Panc1 (cell line): ENCODE results near the gene FKBP5. TPM values are rescaled to one million over a fixed set of nuclear protein-coding genes. Genes with fewer than 3 reads are reported as not detected.

Experiments used
- ATAC-seq: fragments of 200-7000 bp; cut with Tn5 transposase; 2 replicates; pipeline ENCODE4 v1.9.1; 2020; ENCODE audit warnings: mild to moderate bottlenecking, moderate library complexity
- BruUV-seq: library from RNA; stranded (reverse); fragments of 400-500 nt; replicated peaks from 2 replicates; lab custom pipeline; 2021; lab: Mats Ljungman, UMichigan
- CTCF ChIA-PET: fragments of 300-600 bp; sonication (Branson Sonifier 250); formaldehyde crosslinking; loops from one replicate; lab custom pipeline; 2022; ENCODE audit warnings: antibody characterized with exemption; lab: Charles Lee
- POLR2A ChIA-PET: fragments of 300-600 bp; sonication (Branson Sonifier 250); formaldehyde crosslinking; loops from one replicate; lab custom pipeline; 2022; ENCODE audit warnings: antibody characterized with exemption; lab: Charles Lee
- DNase-seq: peaks from one replicate; pipeline ENCODE4 v3.0.0-alpha.2; 2010; ENCODE audit warnings: low read depth, low spot score
- H3K27ac ChIP-seq: 2 replicates; pipeline ENCODE4 v1.5.1; 2011; ENCODE audit warnings: mild to moderate bottlenecking, low read length, inconsistent platforms
- H3K27me3 ChIP-seq: fragments of 200-500 bp; sonication (Bioruptor generic); 2 replicates; pipeline ENCODE4 v1.6.0; 2014; ENCODE audit warnings: low read length, inconsistent platforms; ENCODE audit not compliant: control insufficient read depth, insufficient read depth
- H3K36me3 ChIP-seq: fragments of 200-500 bp; sonication (Bioruptor generic); 2 replicates; pipeline ENCODE4 v1.5.1; 2014; ENCODE audit warnings: inconsistent platforms, mild to moderate bottlenecking, low read length, moderate library complexity; ENCODE audit not compliant: control insufficient read depth, insufficient read depth
- H3K4me1 ChIP-seq: 2 replicates; pipeline ENCODE4 v1.5.1; 2011; ENCODE audit warnings: inconsistent platforms, mild to moderate bottlenecking, low read length, moderate library complexity; ENCODE audit not compliant: control insufficient read depth, insufficient read depth
- H3K4me3 ChIP-seq, 2 experiments: 2 replicates each; pipeline ENCODE4 v1.5.1; 2011 to 2012; ENCODE audit warnings: low read depth in 2 of 2, low read length in 2 of 2, mild to moderate bottlenecking in 2 of 2, inconsistent platforms in 1 of 2, moderate library complexity in 1 of 2
- H3K9me3 ChIP-seq: fragments of 200-500 bp; sonication (Bioruptor generic); 2 replicates; pipeline ENCODE4 v1.5.1; 2014; ENCODE audit warnings: low read depth, mild to moderate bottlenecking, inconsistent platforms, low read length, moderate library complexity; ENCODE audit not compliant: control insufficient read depth, insufficient read depth
- CTCF ChIP-seq: fragments of 450-650 bp; IDR thresholded peaks from 2 replicates; pipeline ENCODE4 v1.5.1; 2017; ENCODE audit warnings: mild to moderate bottlenecking
- POLR2AphosphoS5 ChIP-seq: IDR thresholded peaks from 2 replicates; pipeline ENCODE4 v1.6.1; 2012; ENCODE audit warnings: mild to moderate bottlenecking, low read depth, low read length, moderate library complexity
- SIN3A ChIP-seq: IDR thresholded peaks from 2 replicates; pipeline ENCODE4 v1.6.1; 2012; ENCODE audit warnings: low read depth, mild to moderate bottlenecking, low read length, moderate library complexity, borderline replicate concordance; ENCODE audit not compliant: insufficient read depth
- TCF7L2 ChIP-seq: IDR thresholded peaks from 2 replicates; pipeline ENCODE4 v1.6.1; 2011; ENCODE audit warnings: mild to moderate bottlenecking, low read depth, low read length, inconsistent platforms
- in situ Hi-C: cut with HindIII; loops from 2 replicates; pipeline ENCODE4 v1.10.0; 2016; ENCODE audit warnings: low sequenced_read_pairs, low pct_unique_long_range_greater_than_20kb
- intact Hi-C: fragments of 100-400 bp; cut with micrococcal nuclease; formaldehyde crosslinking; loops from one replicate; pipeline ENCODE4 v1.10.0; 2022; ENCODE audit not compliant: unreplicated experiment
- total RNA-seq: library from RNA; stranded (reverse); gene quantifications from one replicate; pipeline ENCODE4 v1.2.1, GENCODE V29; 2021; ENCODE audit not compliant: unreplicated experiment
- TF ChIP-seq, protein P1 (sequence below), 2 experiments: IDR thresholded peaks; 2 replicates each; pipeline ENCODE4 v1.6.1; 2011 to 2012; ENCODE audit warnings: low read depth in 2 of 2, control low read depth in 1 of 2, low read length in 1 of 2, mild to moderate bottlenecking in 1 of 2, moderate library complexity in 1 of 2; ENCODE audit not compliant: insufficient read depth in 1 of 2

The FKBP5 gene
- total RNA-seq, 1 experiment from 2014 or later: 25.2 TPM

DNA sequence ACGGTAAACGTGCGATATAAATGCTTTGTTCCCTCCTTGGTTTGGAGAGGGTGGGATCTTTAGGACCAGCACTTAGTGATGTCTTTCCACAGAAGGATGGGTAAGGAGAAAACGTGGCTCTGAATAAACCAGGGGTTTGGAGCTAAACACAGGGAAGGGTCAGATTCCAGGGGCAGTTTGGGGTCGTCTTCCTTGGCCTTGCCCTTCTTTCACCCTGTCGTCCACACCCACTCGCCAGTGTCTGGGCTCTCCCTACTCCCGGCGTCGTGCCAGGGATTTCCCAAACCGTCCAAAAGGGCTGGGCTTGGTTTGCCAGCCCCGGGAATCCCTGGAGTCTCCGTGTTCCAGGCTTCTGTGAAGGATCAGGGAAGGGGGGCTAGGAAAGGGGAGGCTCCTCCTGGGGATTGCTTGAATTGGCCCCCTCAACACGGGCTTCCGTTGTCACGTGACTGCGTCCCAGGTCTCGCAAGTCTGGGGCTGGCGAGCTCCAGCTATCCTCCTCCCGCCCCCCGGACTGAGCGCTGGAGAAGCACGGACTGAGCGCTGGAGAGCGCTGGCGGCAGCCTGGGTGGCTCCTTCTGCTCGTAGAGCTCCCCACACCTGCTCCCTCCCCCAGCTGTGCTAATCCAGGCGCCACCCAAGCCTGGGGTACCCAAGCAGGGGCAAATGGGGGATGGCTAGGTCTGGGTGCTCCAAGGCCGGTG lies 38.7 kb upstream of the FKBP5 start:
- Histone ChIP-seq H3K27ac (peak overlapping the region; percentile 78), H3K9me3 (no peaks in the 10 kb centered on the region), H3K27me3 (no peaks in the 10 kb centered on the region), H3K4me1 (peaks cover 44% of the 10 kb centered on the region), H3K36me3 (no peaks in the 10 kb centered on the region), H3K4me3 (peak overlapping the region; percentile 60 to 77)
- in situ Hi-C loops (no loop called here), intact Hi-C loops (no loop called here)
- ATAC-seq: peak; percentile 61
- no TSS peak for BruUV-seq
- ChIA-PET POLR2A (interaction anchor here (0.5 kb wide), 1 partner anchor 205 kb away, joined by 8 read pairs; no protein-coding TSS in a partner anchor), CTCF (interaction anchor here (0.6 kb wide), 1 partner anchor 14 kb away, joined by 7 read pairs; no protein-coding TSS in a partner anchor)
- TF ChIP-seq POLR2AphosphoS5 (no peak), SIN3A (no peak), TCF7L2 (no peak), CTCF (no peak)
- TF ChIP-seq, protein P1, sequence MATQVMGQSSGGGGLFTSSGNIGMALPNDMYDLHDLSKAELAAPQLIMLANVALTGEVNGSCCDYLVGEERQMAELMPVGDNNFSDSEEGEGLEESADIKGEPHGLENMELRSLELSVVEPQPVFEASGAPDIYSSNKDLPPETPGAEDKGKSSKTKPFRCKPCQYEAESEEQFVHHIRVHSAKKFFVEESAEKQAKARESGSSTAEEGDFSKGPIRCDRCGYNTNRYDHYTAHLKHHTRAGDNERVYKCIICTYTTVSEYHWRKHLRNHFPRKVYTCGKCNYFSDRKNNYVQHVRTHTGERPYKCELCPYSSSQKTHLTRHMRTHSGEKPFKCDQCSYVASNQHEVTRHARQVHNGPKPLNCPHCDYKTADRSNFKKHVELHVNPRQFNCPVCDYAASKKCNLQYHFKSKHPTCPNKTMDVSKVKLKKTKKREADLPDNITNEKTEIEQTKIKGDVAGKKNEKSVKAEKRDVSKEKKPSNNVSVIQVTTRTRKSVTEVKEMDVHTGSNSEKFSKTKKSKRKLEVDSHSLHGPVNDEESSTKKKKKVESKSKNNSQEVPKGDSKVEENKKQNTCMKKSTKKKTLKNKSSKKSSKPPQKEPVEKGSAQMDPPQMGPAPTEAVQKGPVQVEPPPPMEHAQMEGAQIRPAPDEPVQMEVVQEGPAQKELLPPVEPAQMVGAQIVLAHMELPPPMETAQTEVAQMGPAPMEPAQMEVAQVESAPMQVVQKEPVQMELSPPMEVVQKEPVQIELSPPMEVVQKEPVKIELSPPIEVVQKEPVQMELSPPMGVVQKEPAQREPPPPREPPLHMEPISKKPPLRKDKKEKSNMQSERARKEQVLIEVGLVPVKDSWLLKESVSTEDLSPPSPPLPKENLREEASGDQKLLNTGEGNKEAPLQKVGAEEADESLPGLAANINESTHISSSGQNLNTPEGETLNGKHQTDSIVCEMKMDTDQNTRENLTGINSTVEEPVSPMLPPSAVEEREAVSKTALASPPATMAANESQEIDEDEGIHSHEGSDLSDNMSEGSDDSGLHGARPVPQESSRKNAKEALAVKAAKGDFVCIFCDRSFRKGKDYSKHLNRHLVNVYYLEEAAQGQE (IDR thresholded peaks at IDR 0.05; ENCODE audit: insufficient read depth in 1 of 2, low read depth in 2 of 2, low read length in 1 of 2): no peak
- DNase-seq: no peak

- H3K27me3 ChIP-seq: no peaks in the 10 kb centered on the region
- ATAC-seq (no peak), DNase-seq (no peak)
- no TSS peak for BruUV-seq
- intact Hi-C loops (no loop called here), in situ Hi-C loops (no loop called here)
- H3K4me3 ChIP-seq: no peak overlapping the region
- CTCF ChIA-PET: interaction anchor here (0.5 kb wide), 1 partner anchor 10 kb away, joined by 3 read pairs; no protein-coding TSS in a partner anchor
- peaks cover 38% of the 10 kb centered on the region for H3K4me1 ChIP-seq
- POLR2A ChIA-PET: interaction anchor here (0.5 to 0.6 kb wide), 2 partner anchors 216 to 306 kb away, joined by 3 to 6 read pairs; no protein-coding TSS in a partner anchor
- H3K27ac ChIP-seq: no peak overlapping the region
- TF ChIP-seq SIN3A (no peak), TCF7L2 (no peak), POLR2AphosphoS5 (no peak), CTCF (no peak)
- TF ChIP-seq, protein P1 (IDR thresholded peaks at IDR 0.05; ENCODE audit: insufficient read depth in 1 of 2, low read depth in 2 of 2, low read length in 1 of 2): no peak
- no peaks in the 10 kb centered on the region for H3K36me3 ChIP-seq
- no peaks in the 10 kb centered on the region for H3K9me3 ChIP-seq
Observed at GRCh38 chr6:35725721-35726438, 37.2 kb upstream of the FKBP5 start.
